Transverse colon (tissue), 4 donors: ENCODE results near the gene CHN1. TPM values are rescaled to one million over a fixed set of nuclear protein-coding genes. Genes with fewer than 3 reads are reported as not detected.

Source experiments
- DNase-seq: peaks from one replicate; pipeline ENCODE4 v3.0.0-alpha.2; 2019
- H3K27ac ChIP-seq, 4 donors: fragments of 200-600 bp; sonication (generic); 2 replicates each; pipeline ENCODE4 v1.5.1; 2016 to 2018; ENCODE audit warnings: inconsistent platforms in 4 of 4
- H3K27me3 ChIP-seq: fragments of 200-600 bp; sonication (generic); 2 replicates; pipeline ENCODE4 v1.5.1; 2017; ENCODE audit warnings: inconsistent platforms
- H3K36me3 ChIP-seq, 4 donors: fragments of 200-600 bp; sonication (generic); 2 replicates each; pipeline ENCODE4 v1.5.1; 2017 to 2019; ENCODE audit warnings: inconsistent platforms in 4 of 4
- H3K4me1 ChIP-seq, 4 donors: fragments of 200-600 bp; sonication (generic); 2 replicates each; pipeline ENCODE4 v1.5.1; 2017 to 2020; ENCODE audit warnings: inconsistent platforms in 4 of 4
- H3K4me3 ChIP-seq, 4 donors: fragments of 200-600 bp; sonication (generic); 1 replicate in 1 of 4; 2 replicates in 3 of 4; pipeline versions ENCODE4 v1.5.1 to v1.6.1; 2017 to 2019; ENCODE audit warnings: inconsistent platforms in 4 of 4
- H3K9me3 ChIP-seq, 2 donors: fragments of 200-600 bp; sonication (generic); 2 replicates each; pipeline ENCODE4 v1.5.1; 2017 to 2019; ENCODE audit warnings: inconsistent platforms in 2 of 2
- CTCF ChIP-seq, 5 experiments: fragments of 200-600 bp in 3 of 5; fragments of 450-650 bp in 2 of 5; sonication (generic) in 3 of 5; IDR thresholded peaks; 1 replicate in 2 of 5; 2 replicates in 3 of 5; pipeline ENCODE4 v1.5.1; 2016 to 2017; ENCODE audit warnings: antibody characterized with exemption in 5 of 5, inconsistent platforms in 3 of 5, mild to moderate bottlenecking in 2 of 5, moderate library complexity in 1 of 5
- EP300 ChIP-seq: sonication (generic); formaldehyde crosslinking; IDR thresholded peaks from one replicate; pipeline ENCODE4 v1.6.1; 2017; ENCODE audit warnings: antibody characterized with exemption, low read depth
- POLR2A ChIP-seq: fragments of 450-650 bp; IDR thresholded peaks from one replicate; pipeline ENCODE4 v1.6.1; 2016; ENCODE audit warnings: antibody characterized with exemption, mild to moderate bottlenecking, moderate library complexity
- POLR2AphosphoS5 ChIP-seq, 3 donors: sonication (generic); formaldehyde crosslinking; IDR thresholded peaks; one replicate each; pipeline ENCODE4 v1.6.1; 2016; ENCODE audit warnings: antibody characterized with exemption in 3 of 3
- WGBS, 2 donors: methylation state at CpG; one replicate each; pipeline ENCODE4 v1.1.5; 2018; ENCODE audit warnings: low coverage in 1 of 2; 5-methylcytosine and 5-hydroxymethylcytosine counted together
- in situ Hi-C, 4 donors: fragments of 200-750 bp; cut with MboI; loops; one replicate each; pipeline versions ENCODE4 v1.15.0 to v1.15.1; 2017; ENCODE audit warnings: low sequenced_read_pairs in 3 of 4, low pct_ligation_motif_present in 1 of 4, low pct_unique_long_range_greater_than_20kb in 1 of 4
- intact Hi-C: fragments of 100-400 bp; cut with DNase I; formaldehyde crosslinking; loops from one replicate; pipeline ENCODE4 v1.15.1; 2023; ENCODE audit warnings: low total_unique reads
- total RNA-seq, 4 donors: library from RNA; depleted of rRNA; stranded (reverse); fragments of >200 nt; gene quantifications; one replicate each; pipeline ENCODE4 v1.1.0, GENCODE V29; 2016

The CHN1 gene
- total RNA-seq, 4 donors from 2014 or later = 1.6 to 3.2 (median 3.0) TPM; not detected in 1

DNA sequence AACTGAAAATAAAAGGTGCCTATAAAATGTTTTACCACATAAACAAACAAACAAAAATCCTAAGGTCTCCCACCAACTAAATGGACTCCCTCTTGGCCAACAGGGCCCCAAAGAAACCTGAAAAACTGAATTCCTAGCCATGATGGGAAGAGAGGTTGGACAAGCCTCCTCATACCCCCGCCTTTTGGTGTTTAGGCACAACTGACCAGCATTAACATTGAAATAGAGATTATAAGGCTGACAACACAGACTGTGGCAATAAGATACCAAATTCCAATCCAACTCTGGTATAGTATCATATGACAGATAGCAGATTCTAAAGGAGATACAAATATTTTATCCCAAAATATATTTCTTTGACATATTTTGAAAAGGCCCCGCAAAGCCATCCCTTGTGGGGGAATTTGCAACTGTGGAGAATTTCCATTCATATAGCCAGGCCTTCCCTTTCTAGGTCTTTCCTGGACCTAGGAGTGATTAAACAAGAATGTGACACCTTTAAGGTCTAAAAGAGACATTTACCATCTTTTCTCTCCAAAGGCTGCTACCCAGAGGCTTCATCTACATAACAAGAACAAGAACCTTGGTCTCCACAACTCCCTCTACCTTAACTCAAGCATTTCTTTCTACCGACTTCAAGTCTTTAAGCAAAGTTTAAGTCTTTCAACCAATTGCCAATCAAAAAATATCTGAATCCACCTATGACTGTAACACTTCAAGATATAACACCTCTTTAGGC lies 80.0 kb downstream of the CHN1 start:
- WGBS, 2 donors = 84 to 93% methylated on average over 3 of the region's 3 CpGs
- in situ Hi-C loops = no loop called here

GRCh38 chr2:174924061-174924693 lies 81.0 kb downstream of the CHN1 start:
- TF ChIP-seq POLR2A (no peak), EP300 (no peak), POLR2AphosphoS5 (IDR thresholded peaks at IDR 0.05) (no peak), CTCF (IDR thresholded peaks at IDR 0.05) (no peak)
- Histone ChIP-seq H3K9me3 (no peaks in the 10 kb centered on the region), H3K27ac (no peak overlapping the region), H3K36me3 (no peaks in the 10 kb centered on the region), H3K4me3 (no peak overlapping the region), H3K27me3 (no peaks in the 10 kb centered on the region), H3K4me1 (no peaks in the 10 kb centered on the region)
- intact Hi-C loops (no loop called here), in situ Hi-C loops (no loop called here)
- DNase-seq = no peak

More for the DNA sequence above, 80.0 kb downstream of the CHN1 start:
- no peak for DNase-seq
- Histone ChIP-seq H3K27me3 (no peaks in the 10 kb centered on the region), H3K36me3 (no peaks in the 10 kb centered on the region), H3K27ac (no peak overlapping the region), H3K9me3 (no peaks in the 10 kb centered on the region), H3K4me1 (no peaks in the 10 kb centered on the region), H3K4me3 (no peak overlapping the region)
- intact Hi-C loops = no loop called here
- TF ChIP-seq POLR2A (no peak), CTCF (IDR thresholded peaks at IDR 0.05) (no peak), EP300 (no peak), POLR2AphosphoS5 (IDR thresholded peaks at IDR 0.05) (no peak)

GRCh38 chr2:174919947-174920595 lies 85.1 kb downstream of the CHN1 start:
- intact Hi-C loops = no loop called here
- Histone ChIP-seq H3K27me3 (no peaks in the 10 kb centered on the region), H3K36me3 (no peaks in the 10 kb centered on the region), H3K4me3 (no peak overlapping the region), H3K9me3 (no peaks in the 10 kb centered on the region), H3K4me1 (no peaks in the 10 kb centered on the region), H3K27ac (no peak overlapping the region)
- TF ChIP-seq CTCF (IDR thresholded peaks at IDR 0.05) (no peak), POLR2AphosphoS5 (IDR thresholded peaks at IDR 0.05) (no peak), EP300 (no peak), POLR2A (no peak)
- WGBS, 2 donors = 58 to 61% methylated on average over 6 of the region's 6 CpGs
- no peak for DNase-seq
- in situ Hi-C loops = no loop called here

GRCh38 chr2:174918886-174919526 lies 86.2 kb downstream of the CHN1 start:
- H3K27ac ChIP-seq = no peak overlapping the region
- WGBS, 2 donors = 71 to 90% methylated on average over 1 of the region's 1 CpG
- H3K4me3 ChIP-seq = no peak overlapping the region
- intact Hi-C loops = no loop called here
- in situ Hi-C loops = no loop called here
- H3K36me3 ChIP-seq = no peaks in the 10 kb centered on the region
- no peak for DNase-seq
- H3K4me1 ChIP-seq = no peaks in the 10 kb centered on the region
- H3K27me3 ChIP-seq = no peaks in the 10 kb centered on the region
- no peaks in the 10 kb centered on the region for H3K9me3 ChIP-seq
- no peak for TF ChIP-seq EP300
